Lower leg skin (tissue), 4 donors: ENCODE measurements around the gene DDX51. TPM values are rescaled to one million over a fixed set of nuclear protein-coding genes. Genes with fewer than 3 reads are reported as not detected.

Source experiments
- DNase-seq, 2 donors: peaks; one replicate each; pipeline ENCODE4 v3.0.0-alpha.2; 2019; ENCODE audit warnings: low spot score in 2 of 2
- H3K4me3 ChIP-seq: fragments of 200-600 bp; sonication (generic); 2 replicates; pipeline ENCODE4 v1.5.1; 2017; ENCODE audit warnings: mild to moderate bottlenecking, low read depth; ENCODE audit not compliant: poor library complexity, severe bottlenecking
- POLR2A ChIP-seq, 2 donors: fragments of 450-650 bp; IDR thresholded peaks; one replicate each; pipeline ENCODE4 v1.6.1; 2016 to 2017; ENCODE audit warnings: antibody characterized with exemption in 2 of 2, mild to moderate bottlenecking in 1 of 2, moderate library complexity in 1 of 2
- WGBS, 2 donors: methylation state at CpG; one replicate each; pipeline ENCODE4 v1.1.5; 2018; 5-methylcytosine and 5-hydroxymethylcytosine counted together
- intact Hi-C: fragments of 100-400 bp; cut with DNase I; formaldehyde crosslinking; loops from one replicate; pipeline ENCODE4 v1.15.0; 2023; ENCODE audit warnings: low total_unique reads
- total RNA-seq, 4 donors: library from RNA; depleted of rRNA; stranded (reverse); fragments of >200 nt; gene quantifications; one replicate each; pipeline ENCODE4 v1.1.0, GENCODE V29; 2016
- TF ChIP-seq, protein P1 (sequence below), 3 donors: fragments of 450-650 bp; IDR thresholded peaks; one replicate each; pipeline ENCODE4 v1.5.1; 2016; ENCODE audit warnings: antibody characterized with exemption in 3 of 3, mild to moderate bottlenecking in 3 of 3, moderate library complexity in 2 of 3

DDX51 gene
- total RNA-seq, 4 donors from 2014 or later: 11.1 to 31.8 (median 19.2) TPM

DNA sequence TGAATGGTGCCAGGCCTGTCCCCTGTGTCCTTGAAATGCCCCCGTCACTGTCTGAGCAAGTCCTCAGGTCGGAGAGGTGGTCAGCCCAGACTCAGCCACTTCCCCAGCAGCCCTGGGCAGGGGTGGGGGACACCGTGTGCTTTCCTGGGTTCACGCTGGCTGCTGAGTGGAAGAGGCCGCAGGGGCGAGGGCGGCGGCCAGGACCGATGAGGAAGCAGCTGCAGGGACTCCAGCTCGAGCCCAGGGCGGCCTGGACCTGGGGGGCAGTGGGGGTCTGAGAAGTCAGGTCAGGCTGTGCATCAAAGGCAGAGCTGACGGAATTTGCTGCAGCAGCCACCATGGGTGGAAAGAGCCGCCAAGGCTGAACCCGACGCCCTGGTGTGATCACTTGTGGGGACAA, 28.5 kb upstream of the DDX51 start:
- intact Hi-C loops: no loop called here
- no peak for TF ChIP-seq POLR2A (IDR thresholded peaks at IDR 0.05)
- TF ChIP-seq, protein P1, sequence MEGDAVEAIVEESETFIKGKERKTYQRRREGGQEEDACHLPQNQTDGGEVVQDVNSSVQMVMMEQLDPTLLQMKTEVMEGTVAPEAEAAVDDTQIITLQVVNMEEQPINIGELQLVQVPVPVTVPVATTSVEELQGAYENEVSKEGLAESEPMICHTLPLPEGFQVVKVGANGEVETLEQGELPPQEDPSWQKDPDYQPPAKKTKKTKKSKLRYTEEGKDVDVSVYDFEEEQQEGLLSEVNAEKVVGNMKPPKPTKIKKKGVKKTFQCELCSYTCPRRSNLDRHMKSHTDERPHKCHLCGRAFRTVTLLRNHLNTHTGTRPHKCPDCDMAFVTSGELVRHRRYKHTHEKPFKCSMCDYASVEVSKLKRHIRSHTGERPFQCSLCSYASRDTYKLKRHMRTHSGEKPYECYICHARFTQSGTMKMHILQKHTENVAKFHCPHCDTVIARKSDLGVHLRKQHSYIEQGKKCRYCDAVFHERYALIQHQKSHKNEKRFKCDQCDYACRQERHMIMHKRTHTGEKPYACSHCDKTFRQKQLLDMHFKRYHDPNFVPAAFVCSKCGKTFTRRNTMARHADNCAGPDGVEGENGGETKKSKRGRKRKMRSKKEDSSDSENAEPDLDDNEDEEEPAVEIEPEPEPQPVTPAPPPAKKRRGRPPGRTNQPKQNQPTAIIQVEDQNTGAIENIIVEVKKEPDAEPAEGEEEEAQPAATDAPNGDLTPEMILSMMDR (IDR thresholded peaks at IDR 0.05): no peak
- 62 to 70% methylated on average over 10 to 15 of the region's 15 CpGs for WGBS, 2 donors
- H3K4me3 ChIP-seq: no peak overlapping the region
- DNase-seq: no peak

DNA sequence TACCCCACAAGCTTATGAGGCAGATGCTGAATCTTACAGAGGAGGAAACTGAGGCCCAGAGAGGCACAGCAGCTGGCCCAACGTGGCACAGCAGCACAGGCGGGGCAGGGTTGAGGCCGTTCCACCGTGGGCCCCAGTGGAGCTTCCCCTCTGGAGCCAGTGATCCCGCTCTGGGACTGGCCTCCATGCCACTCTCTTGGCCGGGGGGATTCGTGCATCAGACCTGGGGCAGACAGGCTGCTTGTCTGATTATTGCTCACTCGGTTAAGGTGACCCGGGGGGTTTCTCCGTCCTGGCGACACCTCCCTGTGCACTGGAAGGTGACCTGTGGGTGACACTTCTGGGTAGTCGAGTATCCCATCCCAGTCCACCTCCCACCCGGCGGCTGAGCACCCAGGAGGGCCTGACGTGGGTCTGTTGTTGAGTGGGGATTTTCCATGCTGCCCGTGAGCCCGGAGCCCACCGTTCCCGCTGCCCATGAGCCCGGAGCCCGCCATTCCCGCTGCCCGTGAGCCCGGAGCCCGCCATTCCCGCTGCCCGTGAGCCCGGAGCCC, 27.9 kb upstream of the DDX51 start:
- TF ChIP-seq, protein P1 (IDR thresholded peaks at IDR 0.05): no peak
- TF ChIP-seq POLR2A (IDR thresholded peaks at IDR 0.05): no peak
- no peak for DNase-seq
- WGBS, 2 donors: 81 to 84% methylated on average over 27 to 28 of the region's 28 CpGs
- no peak overlapping the region for H3K4me3 ChIP-seq
- intact Hi-C loops: no loop called here

DNA sequence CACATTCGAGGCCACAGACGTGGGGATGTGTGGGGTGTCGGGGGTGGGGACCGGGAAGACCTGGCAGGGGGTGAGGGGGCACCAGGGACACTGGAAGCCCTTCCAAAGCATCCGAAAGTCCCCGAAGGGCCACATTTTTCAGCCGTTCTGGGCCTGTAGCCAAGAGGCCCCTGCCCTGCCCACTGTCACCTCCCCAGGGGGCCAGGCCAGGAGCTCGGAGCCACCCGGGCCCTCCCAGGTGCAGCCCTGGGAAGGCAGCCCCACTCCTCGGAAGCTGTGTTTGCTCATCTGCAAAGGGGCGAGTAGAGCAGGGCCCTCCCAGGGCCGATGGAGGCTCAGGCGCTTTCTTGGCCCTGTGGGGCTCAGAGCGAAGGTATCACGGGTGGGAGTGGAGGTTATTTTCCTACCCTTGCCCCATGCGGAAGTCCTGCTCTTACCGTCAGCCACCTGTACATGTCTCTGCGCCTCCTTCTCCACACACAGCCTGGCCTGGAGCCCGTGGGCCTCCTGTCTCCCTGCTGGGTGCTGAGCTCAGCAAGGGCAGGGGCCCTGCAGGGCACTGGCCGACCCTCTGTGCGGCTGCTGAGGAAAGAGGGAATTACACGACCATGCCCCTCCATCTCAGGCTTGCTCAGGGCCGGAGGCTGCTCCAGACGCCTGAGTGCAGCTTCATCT, 27.3 kb upstream of the DDX51 start:
- H3K4me3 ChIP-seq: no peak overlapping the region
- intact Hi-C loops: no loop called here
- TF ChIP-seq, protein P1 (IDR thresholded peaks at IDR 0.05): no peak
- TF ChIP-seq POLR2A (IDR thresholded peaks at IDR 0.05): no peak
- DNase-seq: no peak
- 55 to 59% methylated on average over 23 of the region's 24 CpGs for WGBS, 2 donors

DNA sequence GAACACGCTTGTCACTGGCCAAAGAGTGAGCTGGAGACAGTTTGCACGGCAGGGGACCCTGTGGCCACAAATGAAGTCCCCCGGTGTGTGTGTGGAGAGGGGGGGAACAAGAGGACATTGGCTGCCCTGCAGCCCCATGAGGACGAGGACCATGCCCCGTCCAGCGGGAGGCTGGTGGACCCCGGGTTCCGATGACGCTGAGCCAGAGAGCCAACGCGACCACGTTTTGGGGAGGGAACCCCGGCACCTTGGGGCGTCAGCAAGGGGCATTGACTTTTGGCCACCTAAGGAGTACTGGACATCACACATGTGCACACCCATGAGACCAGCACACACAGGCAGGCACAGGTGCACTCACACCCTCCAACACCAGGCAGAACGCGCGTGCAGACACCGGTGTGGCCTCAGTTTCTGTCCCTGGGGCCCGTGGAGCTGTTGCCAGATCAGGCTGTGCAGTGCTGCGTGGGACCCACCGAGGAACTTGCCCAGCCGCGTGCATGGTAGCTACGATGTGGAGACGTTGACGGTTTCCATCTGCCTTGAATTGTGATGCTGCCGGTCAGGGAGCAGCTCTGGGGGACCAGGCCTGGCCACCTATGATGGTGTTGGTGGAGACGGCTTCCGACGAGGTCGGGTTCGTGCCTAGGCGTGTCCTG, 26.6 kb upstream of the DDX51 start:
- no peak overlapping the region for H3K4me3 ChIP-seq
- WGBS, 2 donors: 81 to 82% methylated on average over 24 to 33 of the region's 33 CpGs
- TF ChIP-seq, protein P1 (IDR thresholded peaks at IDR 0.05): no peak
- no peak for DNase-seq
- intact Hi-C loops: no loop called here

DNA sequence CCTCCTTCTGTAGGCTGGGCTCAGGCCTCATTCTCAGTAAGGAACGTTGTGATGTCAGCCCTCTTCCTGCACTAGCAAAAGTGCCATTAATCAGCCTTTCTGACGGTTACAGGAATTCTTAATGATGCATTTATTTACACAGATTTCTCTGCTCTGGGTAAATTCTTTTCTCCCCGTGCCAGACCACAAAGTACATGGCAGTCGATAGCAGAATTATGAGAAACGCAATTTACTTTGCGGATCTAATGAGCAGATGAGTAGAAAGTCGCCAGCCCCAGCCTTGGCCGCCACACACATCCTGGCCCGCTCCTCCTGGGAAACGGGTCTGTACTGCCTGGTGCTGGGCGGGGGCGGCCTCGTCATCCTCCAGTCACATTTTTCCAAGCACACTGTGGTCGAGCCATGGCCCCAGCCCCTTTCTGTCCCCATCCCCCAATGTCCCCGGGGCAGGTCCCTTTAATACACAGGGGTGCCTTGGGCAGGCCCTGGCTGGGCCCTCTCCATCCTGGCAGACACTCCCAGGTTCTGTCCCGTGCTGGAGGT, 26.0 kb upstream of the DDX51 start:
- TF ChIP-seq, protein P1 (IDR thresholded peaks at IDR 0.05): no peak
- no peak for TF ChIP-seq POLR2A (IDR thresholded peaks at IDR 0.05)
- intact Hi-C loops: no loop called here
- H3K4me3 ChIP-seq: no peak overlapping the region
- 16 to 27% methylated on average over 12 to 16 of the region's 16 CpGs for WGBS, 2 donors
- no peak for DNase-seq
